Gastroesophageal sphincter (tissue), 3 donors: ENCODE results near the gene CLMP.

Experiments
- EP300 ChIP-seq: sonication (generic); formaldehyde crosslinking; IDR thresholded peaks from one replicate; pipeline ENCODE4 v1.6.1; 2017; ENCODE audit warnings: antibody characterized with exemption, mild to moderate bottlenecking
- POLR2A ChIP-seq, 2 donors: fragments of 450-650 bp; IDR thresholded peaks; one replicate each; pipeline ENCODE4 v1.6.1; 2017; ENCODE audit warnings: antibody characterized with exemption in 2 of 2, mild to moderate bottlenecking in 2 of 2, moderate library complexity in 1 of 2
- TF ChIP-seq, protein P1 (sequence below), 4 experiments: fragments of 200-600 bp in 2 of 4; fragments of 450-650 bp in 2 of 4; sonication (generic) in 1 of 4; IDR thresholded peaks; one replicate each; pipeline ENCODE4 v1.5.1; 2017 to 2019; ENCODE audit warnings: antibody characterized with exemption in 4 of 4, mild to moderate bottlenecking in 2 of 4, moderate library complexity in 2 of 4

DNA sequence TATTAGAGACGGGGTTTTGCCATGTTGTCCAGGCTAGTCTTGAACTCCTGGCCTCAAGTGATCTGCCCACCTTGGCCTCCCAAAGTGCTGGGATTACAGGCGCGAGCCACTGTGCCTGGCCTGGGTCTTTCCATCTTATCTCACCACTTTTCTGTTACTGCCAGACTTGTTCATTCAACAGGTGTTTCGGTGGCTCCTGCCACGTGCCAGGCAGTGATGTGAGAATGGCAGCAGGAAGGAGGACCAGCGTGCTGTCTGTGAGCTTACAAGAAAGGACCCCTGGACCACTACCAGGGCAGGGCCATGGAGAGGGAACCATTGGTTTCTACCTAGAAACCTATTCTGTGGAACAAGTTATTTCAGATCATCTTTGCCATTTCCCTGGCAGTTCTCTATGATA is 44.2 kb downstream of the CLMP start:
- no peak for TF ChIP-seq EP300
- TF ChIP-seq, protein P1, sequence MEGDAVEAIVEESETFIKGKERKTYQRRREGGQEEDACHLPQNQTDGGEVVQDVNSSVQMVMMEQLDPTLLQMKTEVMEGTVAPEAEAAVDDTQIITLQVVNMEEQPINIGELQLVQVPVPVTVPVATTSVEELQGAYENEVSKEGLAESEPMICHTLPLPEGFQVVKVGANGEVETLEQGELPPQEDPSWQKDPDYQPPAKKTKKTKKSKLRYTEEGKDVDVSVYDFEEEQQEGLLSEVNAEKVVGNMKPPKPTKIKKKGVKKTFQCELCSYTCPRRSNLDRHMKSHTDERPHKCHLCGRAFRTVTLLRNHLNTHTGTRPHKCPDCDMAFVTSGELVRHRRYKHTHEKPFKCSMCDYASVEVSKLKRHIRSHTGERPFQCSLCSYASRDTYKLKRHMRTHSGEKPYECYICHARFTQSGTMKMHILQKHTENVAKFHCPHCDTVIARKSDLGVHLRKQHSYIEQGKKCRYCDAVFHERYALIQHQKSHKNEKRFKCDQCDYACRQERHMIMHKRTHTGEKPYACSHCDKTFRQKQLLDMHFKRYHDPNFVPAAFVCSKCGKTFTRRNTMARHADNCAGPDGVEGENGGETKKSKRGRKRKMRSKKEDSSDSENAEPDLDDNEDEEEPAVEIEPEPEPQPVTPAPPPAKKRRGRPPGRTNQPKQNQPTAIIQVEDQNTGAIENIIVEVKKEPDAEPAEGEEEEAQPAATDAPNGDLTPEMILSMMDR (IDR thresholded peaks at IDR 0.05), result no peak
- no peak for TF ChIP-seq POLR2A (IDR thresholded peaks at IDR 0.05)
